CD4-positive, alpha-beta memory T cell (primary cell): ENCODE data around the gene DEFB114. TPM values are rescaled to one million over a fixed set of nuclear protein-coding genes. Genes with fewer than 3 reads are reported as not detected.

Experiments used
- CTCF ChIA-PET: fragments of 350-600 bp; sonication (Branson Sonifier 250); formaldehyde crosslinking; loops from one replicate; lab custom pipeline; 2021; ENCODE audit warnings: inconsistent platforms; ENCODE audit not compliant: partially characterized antibody; lab: Charles Lee
- POLR2A ChIA-PET: fragments of 350-600 bp; sonication (Branson Sonifier 250); formaldehyde crosslinking; loops from one replicate; lab custom pipeline; 2021; ENCODE audit not compliant: partially characterized antibody; lab: Charles Lee
- DNase-seq, 5 donors: peaks; one replicate each; pipeline versions ENCODE4 v3.0.0 to v3.0.0-alpha.2; 2020 to 2022; ENCODE audit warnings: mixed read lengths in 1 of 5
- H3K27ac ChIP-seq: one replicate; pipeline ENCODE4 v1.7.0; 2013; ENCODE audit warnings: low read depth, low read length
- H3K27me3 ChIP-seq: 2 replicates; pipeline ENCODE4 v1.7.0; 2013; ENCODE audit warnings: mild to moderate bottlenecking, low read length, moderate library complexity; ENCODE audit not compliant: insufficient read depth
- H3K36me3 ChIP-seq: 2 replicates; pipeline ENCODE4 v1.7.0; 2013; ENCODE audit warnings: mild to moderate bottlenecking, low read length, moderate library complexity; ENCODE audit not compliant: insufficient read depth
- H3K4me1 ChIP-seq: 2 replicates; pipeline ENCODE4 v1.7.0; 2013; ENCODE audit warnings: mild to moderate bottlenecking, low read length, moderate library complexity; ENCODE audit not compliant: insufficient read depth
- H3K4me3 ChIP-seq, 2 donors: one replicate each; pipeline ENCODE4 v1.7.0; 2013; ENCODE audit warnings: low read length in 2 of 2, mild to moderate bottlenecking in 1 of 2
- H3K9me3 ChIP-seq, 2 donors: one replicate each; pipeline ENCODE4 v1.7.0; 2013; ENCODE audit warnings: low read length in 2 of 2, control low read depth in 1 of 2; ENCODE audit not compliant: control insufficient read depth in 1 of 2
- H3K27ac Mint-ChIP-seq, 7 donors: one replicate each; pipeline ENCODE4 v1.8.0; 2020 to 2021; ENCODE audit warnings: mixed read lengths in 7 of 7, mild to moderate bottlenecking in 6 of 7, inconsistent platforms in 3 of 7, moderate library complexity in 3 of 7
- H3K27me3 Mint-ChIP-seq, 2 donors: one replicate each; pipeline ENCODE4 v1.8.0; 2020 to 2021; ENCODE audit warnings: mixed read lengths in 2 of 2
- H3K36me3 Mint-ChIP-seq, 2 donors: one replicate each; pipeline ENCODE4 v1.8.0; 2020 to 2021; ENCODE audit warnings: mixed read lengths in 2 of 2, inconsistent platforms in 1 of 2, mild to moderate bottlenecking in 1 of 2
- H3K4me1 Mint-ChIP-seq, 4 donors: one replicate each; pipeline ENCODE4 v1.8.0; 2020 to 2021; ENCODE audit warnings: mixed read lengths in 4 of 4, mild to moderate bottlenecking in 1 of 4
- H3K4me3 Mint-ChIP-seq, 8 donors: one replicate each; pipeline ENCODE4 v1.8.0; 2020 to 2021; ENCODE audit warnings: mixed read lengths in 8 of 8, mild to moderate bottlenecking in 7 of 8, moderate library complexity in 6 of 8, inconsistent platforms in 3 of 8
- H3K9me3 Mint-ChIP-seq, 8 donors: one replicate each; pipeline ENCODE4 v1.8.0; 2020 to 2021; ENCODE audit warnings: mixed read lengths in 8 of 8, mild to moderate bottlenecking in 5 of 8, inconsistent platforms in 3 of 8, moderate library complexity in 1 of 8
- intact Hi-C: fragments of 100-400 bp; cut with micrococcal nuclease; formaldehyde crosslinking; loops from one replicate; pipeline ENCODE4 v1.15.1; 2023
- polyA plus RNA-seq, 2 donors: library from polyadenylated mRNA; unstranded; fragments of 300-500 nt; fragmentation: Illumina TruSeq; gene quantifications; one replicate each; pipeline ENCODE4 v1.2.3, GENCODE V29; 2021
- total RNA-seq, 2 experiments: library from RNA; stranded (reverse); gene quantifications; one replicate each; pipeline ENCODE4 v1.2.3, GENCODE V29; 2021

DEFB114 gene
- total and polyA plus RNA-seq, 4 experiments from 2014 or later: not detected

DNA sequence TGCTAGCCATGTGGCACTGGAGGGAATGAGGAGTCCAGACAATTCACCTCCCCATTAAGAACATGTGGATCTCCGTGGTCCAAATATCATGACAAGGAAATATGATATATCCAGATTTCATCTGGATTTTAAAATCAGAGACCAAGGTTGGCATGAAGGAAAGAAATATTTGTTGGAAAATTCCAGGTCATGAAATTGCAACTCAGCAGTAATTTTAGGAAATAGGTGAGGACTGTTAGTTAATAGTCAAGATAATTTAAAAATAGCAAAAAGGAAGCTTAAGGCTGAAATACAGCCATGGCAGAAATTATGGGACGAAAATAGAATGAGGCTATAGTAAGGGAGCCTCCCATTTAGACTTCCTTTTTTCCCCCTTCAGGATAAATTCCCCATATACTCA lies 26.9 kb downstream of the DEFB114 start:
- Histone ChIP-seq H3K36me3 (no peaks in the 10 kb centered on the region), H3K27ac (no peak overlapping the region), H3K4me1 (no peaks in the 10 kb centered on the region), H3K4me3 (no peak overlapping the region), H3K27me3 (no peaks in the 10 kb centered on the region), H3K9me3 (no peaks in the 10 kb centered on the region)
- CTCF ChIA-PET: no interaction called here
- Mint-ChIP-seq H3K27me3 (no peaks in the 10 kb centered on the region), H3K27ac (no peak overlapping the region), H3K36me3 (no peaks in the 10 kb centered on the region), H3K4me1 (no peaks in the 10 kb centered on the region), H3K9me3 (peaks cover 0 to 4% (median under 1%) of the 10 kb centered on the region in 8 donors), H3K4me3 (no peak overlapping the region)
- intact Hi-C loops: no loop called here
- no peak for DNase-seq
- POLR2A ChIA-PET: no interaction called here

DNA sequence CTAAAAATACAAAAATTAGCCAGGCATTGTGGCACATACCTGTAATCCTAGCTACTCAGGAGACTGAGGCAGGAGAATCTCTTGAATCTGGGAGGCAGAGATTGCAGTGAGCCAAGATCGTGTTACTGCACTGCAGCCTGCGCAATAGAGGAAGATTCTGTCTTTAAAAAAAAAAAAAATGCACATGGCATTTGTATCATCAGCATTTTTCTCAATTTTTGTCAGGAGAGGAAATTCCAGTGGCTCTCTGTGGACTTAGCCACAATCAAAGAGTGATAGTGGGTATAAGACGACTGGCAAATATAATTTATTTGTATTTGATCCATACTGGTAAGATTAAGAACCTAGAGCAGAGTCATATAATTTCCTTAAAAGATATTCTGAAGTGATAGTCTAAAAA lies 28.6 kb downstream of the DEFB114 start:
- Histone ChIP-seq H3K36me3 (no peaks in the 10 kb centered on the region), H3K4me1 (no peaks in the 10 kb centered on the region), H3K4me3 (no peak overlapping the region), H3K27me3 (no peaks in the 10 kb centered on the region), H3K9me3 (no peaks in the 10 kb centered on the region), H3K27ac (no peak overlapping the region)
- intact Hi-C loops: no loop called here
- Mint-ChIP-seq H3K27me3 (no peaks in the 10 kb centered on the region), H3K9me3 (peaks cover 0 to 5% (median 0%) of the 10 kb centered on the region in 8 donors), H3K36me3 (no peaks in the 10 kb centered on the region), H3K27ac (no peak overlapping the region), H3K4me1 (no peaks in the 10 kb centered on the region), H3K4me3 (no peak overlapping the region)
- ChIA-PET CTCF (no interaction called here), POLR2A (no interaction called here)
- DNase-seq: no peak

DNA sequence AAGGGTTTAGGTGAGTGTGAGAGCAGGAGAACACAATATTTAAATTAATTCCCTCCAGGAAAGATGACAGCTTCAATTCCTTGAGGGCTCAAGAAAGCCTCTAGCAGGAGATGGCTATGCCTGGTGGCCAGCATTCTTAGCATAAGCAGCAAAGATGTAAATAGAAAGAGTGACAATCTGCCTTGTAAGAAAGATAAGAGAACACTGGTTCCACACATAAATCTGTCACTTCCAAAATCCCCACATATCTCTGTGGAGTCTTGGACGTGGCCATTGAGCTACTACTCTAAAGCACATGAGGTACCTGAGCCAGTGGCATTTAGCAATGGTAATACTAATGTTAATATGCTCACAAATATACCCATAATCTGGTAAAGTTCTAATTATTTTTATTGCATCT lies 29.2 kb downstream of the DEFB114 start:
- no peak for DNase-seq
- peaks cover 0 to 5% (median 1%) of the 10 kb centered on the region in 8 donors for H3K9me3 Mint-ChIP-seq
- no peaks in the 10 kb centered on the region for H3K27me3 Mint-ChIP-seq
- H3K4me3 Mint-ChIP-seq: no peak overlapping the region
- intact Hi-C loops: no loop called here
- H3K36me3 Mint-ChIP-seq: no peaks in the 10 kb centered on the region
- H3K4me1 Mint-ChIP-seq: no peaks in the 10 kb centered on the region
- Histone ChIP-seq H3K36me3 (no peaks in the 10 kb centered on the region), H3K27ac (no peak overlapping the region), H3K4me1 (no peaks in the 10 kb centered on the region), H3K4me3 (no peak overlapping the region), H3K27me3 (no peaks in the 10 kb centered on the region), H3K9me3 (no peaks in the 10 kb centered on the region)
- POLR2A ChIA-PET: no interaction called here
- no peak overlapping the region for H3K27ac Mint-ChIP-seq
- CTCF ChIA-PET: no interaction called here

DNA sequence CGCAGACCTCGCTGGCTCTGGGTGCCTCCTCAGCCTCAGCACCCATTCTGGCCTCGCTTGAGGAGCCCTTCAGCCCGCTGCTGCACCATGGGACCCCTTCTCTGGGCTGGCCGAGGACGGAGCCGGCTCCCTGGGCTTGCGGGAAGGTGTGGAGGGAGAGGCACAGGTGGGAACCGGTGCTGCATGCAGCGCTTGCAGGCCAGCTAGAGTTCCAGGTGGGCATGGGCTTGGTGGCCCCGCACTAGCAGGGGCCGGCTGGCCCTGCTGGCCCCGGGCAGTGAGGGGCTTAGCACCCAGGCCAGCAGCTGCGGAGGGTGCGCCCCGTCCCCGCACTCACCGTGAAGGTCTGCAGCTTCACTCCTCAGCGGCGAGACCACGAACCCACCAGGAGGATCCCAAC lies 30.4 kb downstream of the DEFB114 start:
- no peak overlapping the region for H3K27ac ChIP-seq
- no peaks in the 10 kb centered on the region for H3K4me1 Mint-ChIP-seq
- H3K36me3 ChIP-seq: no peaks in the 10 kb centered on the region
- intact Hi-C loops: no loop called here
- no peak overlapping the region for H3K4me3 ChIP-seq
- H3K27me3 Mint-ChIP-seq: no peaks in the 10 kb centered on the region
- no peaks in the 10 kb centered on the region for H3K9me3 ChIP-seq
- no peak overlapping the region for H3K4me3 Mint-ChIP-seq
- ChIA-PET CTCF (no interaction called here), POLR2A (no interaction called here)
- no peaks in the 10 kb centered on the region for H3K4me1 ChIP-seq
- peaks cover 0 to 5% (median 0%) of the 10 kb centered on the region in 8 donors for H3K9me3 Mint-ChIP-seq
- H3K36me3 Mint-ChIP-seq: no peaks in the 10 kb centered on the region
- no peak for DNase-seq
- H3K27ac Mint-ChIP-seq: no peak overlapping the region
- H3K27me3 ChIP-seq: no peaks in the 10 kb centered on the region

DNA sequence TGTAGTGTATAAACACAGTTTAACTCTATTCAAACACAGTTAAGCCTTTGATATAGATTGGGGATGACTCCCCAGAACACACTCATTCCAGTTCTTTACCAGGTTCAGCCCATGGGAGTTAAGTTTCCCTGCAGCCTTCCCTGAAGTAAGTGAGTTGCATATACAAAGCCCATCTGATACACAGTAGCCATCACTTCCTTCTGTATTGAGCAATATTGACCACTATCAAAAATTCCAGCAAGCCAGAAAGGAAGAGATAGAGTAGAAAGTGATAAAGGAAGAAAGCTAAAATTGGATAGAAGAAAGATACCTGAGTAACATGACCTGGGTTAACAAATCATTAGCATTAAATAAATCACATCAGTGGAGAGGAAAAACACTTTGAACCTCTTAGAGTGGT lies 34.6 kb downstream of the DEFB114 start:
- H3K4me1 ChIP-seq: no peaks in the 10 kb centered on the region
- ChIA-PET CTCF (no interaction called here), POLR2A (no interaction called here)
- no peaks in the 10 kb centered on the region for H3K27me3 Mint-ChIP-seq
- H3K27ac ChIP-seq: no peak overlapping the region
- intact Hi-C loops: no loop called here
- no peaks in the 10 kb centered on the region for H3K36me3 Mint-ChIP-seq
- H3K4me1 Mint-ChIP-seq: no peaks in the 10 kb centered on the region
- no peaks in the 10 kb centered on the region for H3K9me3 ChIP-seq
- peaks cover 0 to 10% (median 3%) of the 10 kb centered on the region in 8 donors for H3K9me3 Mint-ChIP-seq
- H3K27ac Mint-ChIP-seq: no peak overlapping the region
- H3K4me3 Mint-ChIP-seq: no peak overlapping the region
- no peaks in the 10 kb centered on the region for H3K27me3 ChIP-seq
- no peaks in the 10 kb centered on the region for H3K36me3 ChIP-seq
- DNase-seq: no peak
- H3K4me3 ChIP-seq: no peak overlapping the region

DNA sequence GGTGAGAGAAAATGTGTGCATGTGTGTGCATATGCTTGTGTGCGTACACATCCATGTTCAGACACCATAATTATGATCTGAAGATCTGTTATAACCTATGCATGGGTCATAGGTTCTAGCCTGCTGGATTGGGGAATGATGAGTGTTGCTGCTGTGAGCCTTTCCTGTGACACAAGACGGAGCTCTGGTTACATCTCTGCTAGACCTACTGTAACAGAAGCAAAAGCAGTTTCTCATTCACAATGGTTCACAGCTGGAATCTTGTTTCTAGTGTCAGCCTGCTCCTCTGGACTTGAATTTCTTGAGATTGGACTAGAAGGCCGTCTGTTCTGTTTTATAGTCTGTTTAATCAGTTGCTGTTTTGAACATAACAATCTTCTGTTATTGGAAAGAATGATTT lies 40.1 kb downstream of the DEFB114 start:
- no peak overlapping the region for H3K4me3 Mint-ChIP-seq
- H3K9me3 Mint-ChIP-seq: peaks cover 0 to 8% (median 4%) of the 10 kb centered on the region in 8 donors
- Histone ChIP-seq H3K36me3 (no peaks in the 10 kb centered on the region), H3K4me1 (no peaks in the 10 kb centered on the region), H3K4me3 (no peak overlapping the region), H3K27me3 (no peaks in the 10 kb centered on the region), H3K9me3 (no peaks in the 10 kb centered on the region), H3K27ac (no peak overlapping the region)
- DNase-seq: no peak
- H3K27me3 Mint-ChIP-seq: no peaks in the 10 kb centered on the region
- H3K27ac Mint-ChIP-seq: no peak overlapping the region
- ChIA-PET CTCF (no interaction called here), POLR2A (no interaction called here)
- H3K36me3 Mint-ChIP-seq: no peaks in the 10 kb centered on the region
- no peaks in the 10 kb centered on the region for H3K4me1 Mint-ChIP-seq
- intact Hi-C loops: no loop called here

DNA sequence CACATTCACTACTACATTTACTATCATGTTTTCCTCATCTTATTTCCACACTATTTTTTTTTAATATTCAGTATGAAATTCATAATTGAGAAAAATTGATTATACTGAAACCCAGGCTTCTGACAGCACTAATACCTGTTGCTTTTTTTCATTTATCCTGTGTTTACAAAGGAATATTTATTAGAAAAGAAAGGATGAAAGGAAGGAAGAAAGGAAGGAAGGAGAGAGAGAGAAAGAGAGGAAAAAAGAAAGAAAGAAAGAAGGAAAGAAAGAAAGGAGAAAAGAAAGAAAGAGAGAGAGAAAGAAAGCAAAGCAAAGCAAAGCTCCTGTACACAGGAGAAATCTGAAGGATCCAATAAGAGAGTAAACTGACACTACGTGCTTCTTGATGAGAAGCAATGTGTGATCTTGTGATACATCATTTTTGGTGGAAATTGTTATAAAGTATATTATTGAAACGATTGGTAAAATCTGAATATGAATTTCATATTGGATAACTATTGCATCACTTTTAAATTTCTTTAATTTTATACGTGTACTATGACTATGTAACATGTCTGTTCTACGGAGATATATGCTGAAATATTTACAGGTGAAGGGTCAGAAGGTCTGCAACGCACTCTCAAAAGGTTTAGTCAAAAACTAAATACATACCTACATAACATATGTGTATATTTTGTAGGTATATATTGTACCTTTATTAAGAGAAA lies 43.9 kb downstream of the DEFB114 start:
- H3K4me3 Mint-ChIP-seq: no peak overlapping the region
- Histone ChIP-seq H3K27ac (no peak overlapping the region), H3K9me3 (no peaks in the 10 kb centered on the region), H3K4me3 (no peak overlapping the region), H3K4me1 (no peaks in the 10 kb centered on the region), H3K36me3 (no peaks in the 10 kb centered on the region), H3K27me3 (no peaks in the 10 kb centered on the region)
- POLR2A ChIA-PET: no interaction called here
- H3K4me1 Mint-ChIP-seq: no peaks in the 10 kb centered on the region
- peaks cover 0 to 12% (median 3%) of the 10 kb centered on the region in 8 donors for H3K9me3 Mint-ChIP-seq
- no peaks in the 10 kb centered on the region for H3K27me3 Mint-ChIP-seq
- DNase-seq: no peak
- intact Hi-C loops: no loop called here
- CTCF ChIA-PET: no interaction called here
- H3K27ac Mint-ChIP-seq: no peak overlapping the region
- no peaks in the 10 kb centered on the region for H3K36me3 Mint-ChIP-seq
